Smooth muscle cell (in vitro differentiated cells): ENCODE results near the gene PIGU. TPM values are rescaled to one million over a fixed set of nuclear protein-coding genes. Genes with fewer than 3 reads are reported as not detected.

Experiments used
- DNase-seq: peaks from one replicate; lab custom pipeline; 2025; ENCODE audit not compliant: unreplicated experiment; lab: John Stamatoyannopoulos, UW
- H2AFZ ChIP-seq: fragments of 200-600 bp; sonication (generic); 2 replicates; pipeline ENCODE4 v1.6.0; 2016; ENCODE audit warnings: antibody characterized with exemption, low read depth, mild to moderate bottlenecking
- H3F3A ChIP-seq: fragments of 200-600 bp; sonication (generic); 2 replicates; pipeline ENCODE4 v1.6.0; 2017; ENCODE audit warnings: antibody characterized with exemption, low read depth
- H3K27ac ChIP-seq: fragments of 200-600 bp; sonication (generic); 2 replicates; pipeline ENCODE4 v1.5.1; 2016; ENCODE audit warnings: low read depth, mild to moderate bottlenecking
- H3K27me3 ChIP-seq: fragments of 200-600 bp; sonication (generic); 2 replicates; pipeline ENCODE4 v1.6.1; 2016; ENCODE audit warnings: low read depth, mild to moderate bottlenecking
- H3K36me3 ChIP-seq: fragments of 200-600 bp; sonication (generic); 2 replicates; pipeline ENCODE4 v1.5.1; 2016; ENCODE audit warnings: low read depth
- H3K4me1 ChIP-seq: fragments of 200-600 bp; sonication (generic); 2 replicates; pipeline ENCODE4 v1.5.1; 2016; ENCODE audit warnings: low read depth
- H3K4me2 ChIP-seq: fragments of 200-600 bp; sonication (generic); 2 replicates; pipeline ENCODE4 v1.6.0; 2016; ENCODE audit warnings: mild to moderate bottlenecking
- H3K4me3 ChIP-seq: fragments of 200-600 bp; sonication (generic); 2 replicates; pipeline ENCODE4 v1.5.1; 2016; ENCODE audit warnings: mild to moderate bottlenecking
- H3K79me2 ChIP-seq: fragments of 200-600 bp; sonication (generic); 2 replicates; pipeline ENCODE4 v1.6.0; 2016; ENCODE audit warnings: low read depth, mild to moderate bottlenecking
- H3K9ac ChIP-seq: fragments of 200-600 bp; sonication (generic); 2 replicates; pipeline ENCODE4 v1.6.0; 2016; ENCODE audit warnings: low read depth
- H3K9me3 ChIP-seq: fragments of 200-600 bp; sonication (generic); replicated peaks from 2 replicates; pipeline ENCODE4 v1.5.1; 2016; ENCODE audit warnings: low read depth
- H4K20me1 ChIP-seq: fragments of 200-600 bp; sonication (generic); 2 replicates; pipeline ENCODE4 v1.6.0; 2016; ENCODE audit warnings: low read depth
- WGBS: methylation state at CpG from one replicate; pipeline ENCODE4 v1.1.7; 2016; ENCODE audit warnings: low lambda C conversion rate; 5-methylcytosine and 5-hydroxymethylcytosine counted together
- polyA plus RNA-seq: library from polyadenylated mRNA; unstranded; fragments of >200 nt; fragmentation: Nextera tagmentation; extraction: Ambion mirVana; gene quantifications from 2 replicates; pipeline ENCODE4 v1.2.1, GENCODE V29; 2016
- total RNA-seq: library from RNA; depleted of rRNA; stranded (reverse); fragments of >200 nt; gene quantifications from 2 replicates; pipeline ENCODE4 v1.2.3, GENCODE V29; 2014
- TF ChIP-seq, protein P1 (sequence below): fragments of 200-600 bp; sonication (generic); IDR thresholded peaks from 2 replicates; pipeline ENCODE4 v1.5.1; 2017; ENCODE audit warnings: borderline replicate concordance, mild to moderate bottlenecking, antibody characterized with exemption; ENCODE audit not compliant: insufficient read depth, poor library complexity, severe bottlenecking

The PIGU gene
- total and polyA plus RNA-seq, 2 experiments from 2014 or later, result 46.5 to 50.2 TPM

DNA sequence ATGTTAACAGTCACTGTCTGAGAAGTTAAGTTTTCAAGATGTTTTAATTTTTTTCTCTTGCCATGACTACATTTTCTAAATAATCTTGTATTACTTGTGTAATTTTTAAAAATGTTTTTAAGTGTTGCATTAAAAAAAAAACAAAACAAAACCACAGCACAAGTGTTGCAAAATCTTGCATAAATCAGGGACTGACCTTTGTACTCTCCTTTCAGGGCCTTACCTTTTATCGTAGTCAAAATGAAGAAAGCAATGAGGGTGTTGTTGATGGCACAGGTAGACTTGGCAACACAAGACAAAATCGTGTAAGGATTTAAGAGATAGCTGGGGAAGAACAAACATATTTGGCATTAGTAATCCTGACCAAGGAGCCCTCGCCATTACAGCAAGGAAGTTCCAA is 42.5 kb downstream of the PIGU start:
- H3K4me2 ChIP-seq, result no peak overlapping the region
- H3F3A ChIP-seq, result no peaks in the 10 kb centered on the region
- no peak for DNase-seq
- H3K27ac ChIP-seq, result no peak overlapping the region
- H3K4me1 ChIP-seq, result no peaks in the 10 kb centered on the region
- H3K9ac ChIP-seq, result no peak overlapping the region
- no peaks in the 10 kb centered on the region for H3K36me3 ChIP-seq
- TF ChIP-seq, protein P1, sequence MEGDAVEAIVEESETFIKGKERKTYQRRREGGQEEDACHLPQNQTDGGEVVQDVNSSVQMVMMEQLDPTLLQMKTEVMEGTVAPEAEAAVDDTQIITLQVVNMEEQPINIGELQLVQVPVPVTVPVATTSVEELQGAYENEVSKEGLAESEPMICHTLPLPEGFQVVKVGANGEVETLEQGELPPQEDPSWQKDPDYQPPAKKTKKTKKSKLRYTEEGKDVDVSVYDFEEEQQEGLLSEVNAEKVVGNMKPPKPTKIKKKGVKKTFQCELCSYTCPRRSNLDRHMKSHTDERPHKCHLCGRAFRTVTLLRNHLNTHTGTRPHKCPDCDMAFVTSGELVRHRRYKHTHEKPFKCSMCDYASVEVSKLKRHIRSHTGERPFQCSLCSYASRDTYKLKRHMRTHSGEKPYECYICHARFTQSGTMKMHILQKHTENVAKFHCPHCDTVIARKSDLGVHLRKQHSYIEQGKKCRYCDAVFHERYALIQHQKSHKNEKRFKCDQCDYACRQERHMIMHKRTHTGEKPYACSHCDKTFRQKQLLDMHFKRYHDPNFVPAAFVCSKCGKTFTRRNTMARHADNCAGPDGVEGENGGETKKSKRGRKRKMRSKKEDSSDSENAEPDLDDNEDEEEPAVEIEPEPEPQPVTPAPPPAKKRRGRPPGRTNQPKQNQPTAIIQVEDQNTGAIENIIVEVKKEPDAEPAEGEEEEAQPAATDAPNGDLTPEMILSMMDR, result no peak
- H3K9me3 ChIP-seq, result no peaks in the 10 kb centered on the region
- H4K20me1 ChIP-seq, result no peaks in the 10 kb centered on the region
- H3K79me2 ChIP-seq, result no peaks in the 10 kb centered on the region
- no peak overlapping the region for H2AFZ ChIP-seq
- H3K27me3 ChIP-seq, result no peaks in the 10 kb centered on the region
- no peak overlapping the region for H3K4me3 ChIP-seq
- 93% methylated on average over 3 of the region's 3 CpGs for WGBS

DNA sequence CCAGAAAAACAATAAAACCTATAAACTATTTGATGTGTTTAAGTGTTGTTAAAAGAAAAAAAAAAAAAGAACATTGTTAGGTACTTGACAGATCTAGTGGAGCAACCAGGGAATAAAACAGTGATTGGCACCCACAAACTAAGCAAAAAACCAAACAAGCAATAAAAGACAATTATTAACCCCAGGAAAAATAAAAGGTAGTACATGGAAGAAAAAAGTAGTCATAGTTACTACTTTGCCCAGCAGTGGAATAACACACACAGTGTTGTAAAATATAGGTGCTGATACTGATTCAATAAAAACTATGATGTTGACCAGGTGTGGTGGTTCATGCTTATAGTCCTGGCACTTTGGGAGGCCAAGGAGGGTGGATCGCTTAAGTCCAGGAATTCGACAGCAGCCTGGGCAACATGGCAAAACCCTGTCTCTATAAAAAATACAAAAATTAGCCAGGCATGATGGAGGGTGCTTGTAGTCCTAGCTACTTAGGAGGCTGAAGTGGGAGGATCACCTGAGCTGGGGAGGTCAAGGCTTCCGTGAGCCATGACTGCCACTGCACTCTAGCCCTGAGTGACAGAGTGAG is 43.9 kb downstream of the PIGU start:
- DNase-seq, result no peak
- Histone ChIP-seq H3K9me3 (no peaks in the 10 kb centered on the region), H3F3A (no peaks in the 10 kb centered on the region), H3K27ac (no peak overlapping the region), H3K79me2 (no peaks in the 10 kb centered on the region), H3K9ac (no peak overlapping the region), H3K4me1 (no peaks in the 10 kb centered on the region), H2AFZ (no peak overlapping the region), H3K4me3 (no peak overlapping the region), H3K27me3 (no peaks in the 10 kb centered on the region), H3K4me2 (no peak overlapping the region), H3K36me3 (no peaks in the 10 kb centered on the region), H4K20me1 (no peaks in the 10 kb centered on the region)
- TF ChIP-seq, protein P1, result no peak
- WGBS, result 97% methylated on average over 3 of the region's 3 CpGs

DNA sequence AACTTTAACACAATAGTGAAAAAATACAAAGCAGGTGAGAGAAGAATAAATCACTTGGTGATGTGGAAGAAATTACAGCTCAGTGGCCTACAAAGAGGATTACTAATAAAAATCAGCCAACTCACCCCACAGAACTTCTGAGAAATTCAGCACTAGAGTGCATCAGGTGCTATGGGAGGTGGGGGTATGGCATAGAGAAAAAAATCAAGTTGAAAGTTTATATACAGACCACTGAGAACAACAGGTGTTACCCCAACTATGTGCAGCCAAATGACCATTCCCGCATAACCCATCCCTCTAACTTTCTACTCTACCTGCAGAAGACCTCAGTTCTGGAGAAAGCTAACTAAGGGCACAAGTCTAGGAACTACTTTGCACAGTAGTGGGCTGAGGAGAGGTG is 47.0 kb downstream of the PIGU start:
- no peak for DNase-seq
- no peaks in the 10 kb centered on the region for H3K36me3 ChIP-seq
- TF ChIP-seq, protein P1, result no peak

DNA sequence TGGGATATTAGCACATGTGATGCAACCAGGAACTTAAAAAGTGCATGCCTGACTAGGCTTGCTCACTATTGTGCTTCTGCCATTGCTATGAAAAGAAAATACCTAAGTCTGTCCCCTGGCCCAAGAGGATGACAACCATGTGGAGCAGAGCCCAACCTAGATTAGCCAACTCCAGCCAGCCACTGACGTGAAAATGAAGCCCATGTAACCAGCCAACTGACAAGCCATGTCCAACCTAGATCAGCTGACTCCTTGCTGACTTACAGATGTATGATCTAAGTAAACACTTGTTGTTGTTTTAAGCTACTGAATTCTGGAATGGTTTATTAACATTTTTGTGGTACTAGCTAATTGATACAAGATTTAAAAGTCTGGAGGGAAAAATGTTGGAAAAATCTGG is 47.5 kb downstream of the PIGU start:
- Histone ChIP-seq H4K20me1 (no peaks in the 10 kb centered on the region), H3K27me3 (no peaks in the 10 kb centered on the region), H2AFZ (no peak overlapping the region), H3K36me3 (no peaks in the 10 kb centered on the region), H3K9ac (no peak overlapping the region), H3K4me2 (no peak overlapping the region), H3K4me3 (no peak overlapping the region), H3F3A (no peaks in the 10 kb centered on the region), H3K79me2 (no peaks in the 10 kb centered on the region), H3K4me1 (no peaks in the 10 kb centered on the region), H3K27ac (no peak overlapping the region), H3K9me3 (no peaks in the 10 kb centered on the region)
- DNase-seq, result no peak
- TF ChIP-seq, protein P1, result no peak
- WGBS, result 91% methylated on average over 1 of the region's 1 CpG

More for the DNA sequence above, 47.0 kb downstream of the PIGU start:
- Histone ChIP-seq H3K4me3 (no peak overlapping the region), H2AFZ (no peak overlapping the region), H3K9ac (no peak overlapping the region), H3K4me2 (no peak overlapping the region), H4K20me1 (no peaks in the 10 kb centered on the region), H3F3A (no peaks in the 10 kb centered on the region), H3K79me2 (no peaks in the 10 kb centered on the region), H3K9me3 (no peaks in the 10 kb centered on the region), H3K27ac (no peak overlapping the region), H3K4me1 (no peaks in the 10 kb centered on the region), H3K27me3 (no peaks in the 10 kb centered on the region)
- 93% methylated on average over 1 of the region's 1 CpG for WGBS
